ENCODE measurements around the gene CRELD1.

DNA sequence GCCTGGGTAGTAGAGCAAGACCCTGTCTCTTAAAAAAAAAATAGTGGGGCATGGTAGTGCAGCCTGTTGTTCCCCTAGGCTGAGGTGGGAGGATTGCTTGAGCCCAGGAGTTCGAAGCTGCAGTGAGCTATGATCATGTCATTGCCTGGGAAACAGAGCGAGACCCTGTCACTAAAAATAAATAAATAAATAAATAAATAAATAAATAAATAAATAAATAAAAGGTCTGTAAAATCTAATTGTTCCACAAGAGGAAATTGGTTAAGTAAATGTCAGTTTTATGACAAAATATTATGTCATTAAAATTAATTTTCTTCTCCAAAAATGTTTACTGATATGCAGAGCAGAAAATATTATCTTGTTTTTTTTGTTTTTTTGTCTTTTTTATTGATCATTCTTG lies 5.3 kb downstream of the CRELD1 start:
- TF ChIP-seq, protein P1, sequence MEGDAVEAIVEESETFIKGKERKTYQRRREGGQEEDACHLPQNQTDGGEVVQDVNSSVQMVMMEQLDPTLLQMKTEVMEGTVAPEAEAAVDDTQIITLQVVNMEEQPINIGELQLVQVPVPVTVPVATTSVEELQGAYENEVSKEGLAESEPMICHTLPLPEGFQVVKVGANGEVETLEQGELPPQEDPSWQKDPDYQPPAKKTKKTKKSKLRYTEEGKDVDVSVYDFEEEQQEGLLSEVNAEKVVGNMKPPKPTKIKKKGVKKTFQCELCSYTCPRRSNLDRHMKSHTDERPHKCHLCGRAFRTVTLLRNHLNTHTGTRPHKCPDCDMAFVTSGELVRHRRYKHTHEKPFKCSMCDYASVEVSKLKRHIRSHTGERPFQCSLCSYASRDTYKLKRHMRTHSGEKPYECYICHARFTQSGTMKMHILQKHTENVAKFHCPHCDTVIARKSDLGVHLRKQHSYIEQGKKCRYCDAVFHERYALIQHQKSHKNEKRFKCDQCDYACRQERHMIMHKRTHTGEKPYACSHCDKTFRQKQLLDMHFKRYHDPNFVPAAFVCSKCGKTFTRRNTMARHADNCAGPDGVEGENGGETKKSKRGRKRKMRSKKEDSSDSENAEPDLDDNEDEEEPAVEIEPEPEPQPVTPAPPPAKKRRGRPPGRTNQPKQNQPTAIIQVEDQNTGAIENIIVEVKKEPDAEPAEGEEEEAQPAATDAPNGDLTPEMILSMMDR (conservative IDR thresholded peaks at IDR 0.05; ENCODE audit: low read depth, low read length), result no peak
- no peak for TF ChIP-seq RCOR1 (IDR thresholded peaks at IDR 0.05; ENCODE audit: insufficient replicate concordance, low read length)
- no peak for TF ChIP-seq CEBPB (IDR thresholded peaks at IDR 0.05; ENCODE audit: low read depth, low read length)
- no peak for TF ChIP-seq POLR2A (IDR thresholded peaks at IDR 0.05; ENCODE audit: low read depth, low read length)
- TF ChIP-seq, protein P2, sequence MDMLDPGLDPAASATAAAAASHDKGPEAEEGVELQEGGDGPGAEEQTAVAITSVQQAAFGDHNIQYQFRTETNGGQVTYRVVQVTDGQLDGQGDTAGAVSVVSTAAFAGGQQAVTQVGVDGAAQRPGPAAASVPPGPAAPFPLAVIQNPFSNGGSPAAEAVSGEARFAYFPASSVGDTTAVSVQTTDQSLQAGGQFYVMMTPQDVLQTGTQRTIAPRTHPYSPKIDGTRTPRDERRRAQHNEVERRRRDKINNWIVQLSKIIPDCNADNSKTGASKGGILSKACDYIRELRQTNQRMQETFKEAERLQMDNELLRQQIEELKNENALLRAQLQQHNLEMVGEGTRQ (IDR thresholded peaks at IDR 0.05; ENCODE audit: low read depth, low read length), result no peak

All from IMR-90 (cell line).